ENCODE data around the gene FDXACB1. TPM values are rescaled to one million over a fixed set of nuclear protein-coding genes. Genes with fewer than 3 reads are reported as not detected.
A peak's percentile ranks its signal among the peaks of the same experiment; 100 is the strongest.

FDXACB1 gene
- total and polyA plus RNA-seq, 2 of the 4 experiments (the other 2 are of a cell fraction) = 1.7 to 3.0 TPM

- DNase-seq (peak; percentile 88), ATAC-seq (ENCODE audit: low read depth) (peak; percentile 92)
- Histone ChIP-seq H2AK5ac (ENCODE audit: low read depth, low read length) (no peak overlapping the region), H3K79me1 (ENCODE audit: low read depth in 1 of 2, low read length in 2 of 2) (no peaks in the 10 kb centered on the region; a peak in 1 of 4 replicates), H2BK15ac (ENCODE audit: low read depth, low read length) (no peak overlapping the region), H3K4me3 (ENCODE audit: insufficient read depth, low read depth, low read length) (no peak overlapping the region), H4K8ac (ENCODE audit: low read depth in 2 of 2, low read length in 2 of 2) (no peak overlapping the region), H3K18ac (ENCODE audit: low read depth, low read length) (no peak overlapping the region), H3K4ac (ENCODE audit: low read depth, low read length) (no peak overlapping the region), H2BK5ac (ENCODE audit: low read depth, low read length, poor library complexity, severe bottlenecking) (peak overlapping the region; percentile 70), H3K56ac (ENCODE audit: extremely low read depth, insufficient read depth, low read length) (no peak overlapping the region), H3K9me1 (ENCODE audit: insufficient read depth, low read length) (no peaks in the 10 kb centered on the region), H3K9ac (ENCODE audit: low read depth, low read length) (no peak overlapping the region), H3K4me2 (ENCODE audit: low read depth, low read length) (peak overlapping the region; percentile 44; the same call in 1 of the 2 replicates), H3K23ac (ENCODE audit: low read depth, low read length) (no peak overlapping the region), H3K14ac (replicated peaks; ENCODE audit: low read depth, low read length) (no peak overlapping the region), H4K20me1 (ENCODE audit: insufficient read depth, low read length) (no peaks in the 10 kb centered on the region), H3K9me3 (ENCODE audit: control insufficient read depth, insufficient read depth, low read length) (no peaks in the 10 kb centered on the region), H2AK9ac (replicated peaks; ENCODE audit: low read depth, low read length, poor library complexity) (no peak overlapping the region), H3K36me3 (ENCODE audit: control insufficient read depth, insufficient read depth, low read length) (peaks cover 4% of the 10 kb centered on the region), H4K5ac (ENCODE audit: low read depth, low read length) (no peak overlapping the region), H2AFZ (replicated peaks; ENCODE audit: low read length, poor library complexity) (peak overlapping the region; percentile 9), H4K91ac (ENCODE audit: insufficient read depth, low read depth, low read length) (no peak overlapping the region), H3K27ac (ENCODE audit: insufficient read depth, low read length) (no peak overlapping the region), H2BK120ac (ENCODE audit: low read depth, low read length) (no peak overlapping the region), H2BK20ac (ENCODE audit: low read depth, low read length) (no peak overlapping the region), H3K27me3 (ENCODE audit: control insufficient read depth, insufficient read depth, low read length) (no peaks in the 10 kb centered on the region), H3K4me1 (ENCODE audit: control insufficient read depth, insufficient read depth, low read length) (peaks cover 5% of the 10 kb centered on the region)
- in situ Hi-C loops (cut with MboI; ENCODE audit: low sequenced_read_pairs) (loop anchor here (5.0 kb wide), 2 partner anchors 254 to 389 kb away; no protein-coding TSS in a partner anchor), dilution Hi-C loops (cut with HindIII; ENCODE audit: low sequenced_read_pairs, unreplicated experiment) (no loop called here), intact Hi-C loops (cut with micrococcal nuclease) (loop anchor here (1.0 to 5.0 kb wide), 6 partner anchors 49 to 387 kb away; partner anchors contain the start of gene SIK2)
- WGBS, 2 experiments (ENCODE audit: extremely low coverage in 2 of 2, insufficient read length in 1 of 2) = no CpG with 5 or more reads among the region's 10 CpGs
- BruUV-seq (replicated peaks) = no TSS peak
- ChIA-PET CTCF (interaction anchor here (0.5 to 1.0 kb wide), 8 partner anchors 10 to 279 kb away, joined by 3 to 4 read pairs (median 3); no protein-coding TSS in a partner anchor), POLR2A (ENCODE audit: unreplicated experiment) (no interaction called here)
- TF ChIP-seq POLR2A (IDR thresholded peaks at IDR 0.05; ENCODE audit: low read depth, low read length) = peak; percentile 37; the same call in 1 of the 2 replicates
- no peak for TF ChIP-seq MAFK (IDR thresholded peaks at IDR 0.05; ENCODE audit: low read depth, low read length)
- TF ChIP-seq RFX5 (IDR thresholded peaks at IDR 0.05; ENCODE audit: low read depth, low read length) = no peak
- no peak for TF ChIP-seq BHLHE40 (IDR thresholded peaks at IDR 0.05; ENCODE audit: low read depth, low read length)
- TF ChIP-seq MXI1 (IDR thresholded peaks at IDR 0.05; ENCODE audit: borderline replicate concordance, low read depth, low read length) = no peak
- TF ChIP-seq RCOR1 (IDR thresholded peaks at IDR 0.05; ENCODE audit: insufficient replicate concordance, low read length) = no peak
- TF ChIP-seq CEBPB (IDR thresholded peaks at IDR 0.05; ENCODE audit: low read depth, low read length) = no peak
- peak; percentile 95 for TF ChIP-seq RAD21 (IDR thresholded peaks at IDR 0.05; ENCODE audit: low read length)
- no peak for TF ChIP-seq ELK1 (IDR thresholded peaks at IDR 0.05; ENCODE audit: borderline replicate concordance, low read depth, low read length)
- TF ChIP-seq CTCF (conservative IDR thresholded peaks at IDR 0.05; ENCODE audit: low read depth, low read length) = peak; percentile 89
- no peak for TF ChIP-seq CHD1 (IDR thresholded peaks at IDR 0.05; ENCODE audit: low read depth, low read length)
- TF ChIP-seq NFE2L2 (IDR thresholded peaks at IDR 0.05; ENCODE audit: low read depth, low read length) = no peak
- peak; percentile 94 for TF ChIP-seq SMC3 (IDR thresholded peaks at IDR 0.05; ENCODE audit: low read depth, low read length)
- TF ChIP-seq FOS (IDR thresholded peaks at IDR 0.05; ENCODE audit: low read depth, low read length) = no peak
- 0 out of 2 replicates have a peak, but pooled peaks have one; percentile 24 for TF ChIP-seq MAZ (IDR thresholded peaks at IDR 0.05; ENCODE audit: borderline replicate concordance, low read depth, low read length)
Measured at GRCh38 chr11:111841370-111842053, 37.5 kb downstream of the FDXACB1 start.
